Stimulated activated CD4-positive, alpha-beta T cell treated with anti-CD3 and anti-CD28 coated beads, Interleukin-4, amount 100 ng/mL, for 48 hours (primary cell): ENCODE data around the gene FAIM2.

Experiments
- DNase-seq, 2 donors: peaks; one replicate each; pipeline ENCODE4 v3.0.0-alpha.2; 2020; ENCODE audit warnings: low read depth in 2 of 2

FAIM2 gene

GRCh38 chr12:49917788-49918173, 14.1 kb upstream of the FAIM2 start:
- DNase-seq, result no peak

- DNase-seq, result no peak
Measured at GRCh38 chr12:49917166-49917787, 13.6 kb upstream of the FAIM2 start.

- DNase-seq, result no peak
Measured at GRCh38 chr12:49916129-49916919, 12.6 kb upstream of the FAIM2 start.

- DNase-seq, result no peak
Measured at GRCh38 chr12:49912345-49913255, 8.9 kb upstream of the FAIM2 start.

GRCh38 chr12:49911213-49911605, 7.5 kb upstream of the FAIM2 start:
- DNase-seq, result no peak

- no peak for DNase-seq
Measured at GRCh38 chr12:49910331-49911212, 6.9 kb upstream of the FAIM2 start.

- DNase-seq, result no peak
Measured at GRCh38 chr12:49909826-49910225, 6.1 kb upstream of the FAIM2 start.

GRCh38 chr12:49909356-49909755, 5.7 kb upstream of the FAIM2 start:
- no peak for DNase-seq

GRCh38 chr12:49907352-49907751, 3.7 kb upstream of the FAIM2 start:
- no peak for DNase-seq

GRCh38 chr12:49905718-49906314, 2.1 kb upstream of the FAIM2 start:
- DNase-seq, result no peak

GRCh38 chr12:49904601-49905000, 901 bp upstream of the FAIM2 start:
- no peak for DNase-seq

GRCh38 chr12:49903351-49903699, 375 bp downstream of the FAIM2 start:
- DNase-seq, result no peak

GRCh38 chr12:49902399-49903350, 1.0 kb downstream of the FAIM2 start:
- DNase-seq, result no peak

GRCh38 chr12:49901986-49902385, 1.7 kb downstream of the FAIM2 start:
- DNase-seq, result no peak

GRCh38 chr12:49901026-49901425, 2.7 kb downstream of the FAIM2 start:
- DNase-seq, result no peak

GRCh38 chr12:49900371-49900770, 3.3 kb downstream of the FAIM2 start:
- no peak for DNase-seq

- no peak for DNase-seq
Measured at GRCh38 chr12:49899921-49900320, 3.8 kb downstream of the FAIM2 start.

- no peak for DNase-seq
Measured at GRCh38 chr12:49899286-49899843, 4.3 kb downstream of the FAIM2 start.

- no peak for DNase-seq
Measured at GRCh38 chr12:49897276-49897675, 6.4 kb downstream of the FAIM2 start.

- DNase-seq, result no peak
Measured at GRCh38 chr12:49895773-49896172, 7.9 kb downstream of the FAIM2 start.
